ENCODE results near the gene FIZ1.
"Not testable (repeated sequence)": the region's sequence is repeated elsewhere in the genome, so short reads cannot be mapped to it uniquely, and the experiment has no call there.

The FIZ1 gene

DNA sequence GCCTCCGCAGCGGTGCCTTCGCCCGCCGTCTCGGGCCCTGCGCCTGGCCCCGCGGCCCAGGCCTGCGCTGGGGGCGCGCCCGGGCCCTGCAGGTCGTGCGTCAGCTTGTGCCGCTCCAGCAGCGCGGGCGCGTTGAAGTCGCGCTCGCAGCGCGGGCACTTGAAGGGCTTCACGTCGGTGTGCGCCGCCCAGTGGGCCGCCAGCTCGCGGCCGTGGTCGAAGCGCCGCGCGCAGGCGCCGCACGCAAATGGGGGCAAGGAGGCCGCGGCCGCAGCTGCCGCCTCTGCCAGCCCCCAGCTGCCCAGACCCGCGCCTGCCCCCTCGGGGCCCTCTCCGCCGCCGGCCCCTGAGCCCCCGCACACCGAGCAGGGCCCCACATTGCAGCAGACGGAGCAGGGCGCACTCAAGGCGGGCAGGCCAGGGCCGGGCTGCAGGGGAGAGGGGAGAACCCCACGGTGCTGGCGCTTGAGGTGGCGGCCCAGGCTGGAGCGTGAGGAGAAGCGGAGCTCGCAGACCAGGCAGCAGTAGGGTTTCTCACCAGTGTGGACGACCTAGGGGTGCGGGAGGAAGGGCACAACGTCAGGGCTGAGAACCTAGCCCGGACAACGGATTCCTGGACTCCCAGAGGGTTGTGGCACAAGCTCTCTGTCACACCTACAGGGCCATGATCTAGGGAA, 6.1 kb downstream of the FIZ1 start:
- ATAC-seq (replicated peaks; ENCODE audit: extremely low read depth, poor library complexity, severe bottlenecking) (no peak), DNase-seq (ENCODE audit: low spot score in 2 of 2) (no peak)
- H3K9me3 Mint-ChIP-seq = no peaks in the 10 kb centered on the region
- H3K27ac Mint-ChIP-seq (ENCODE audit: low read depth) = no peak overlapping the region
- H3K4me1 Mint-ChIP-seq = peaks cover 4% of the 10 kb centered on the region
- peaks cover 8% of the 10 kb centered on the region for H3K36me3 Mint-ChIP-seq (ENCODE audit: insufficient read depth)
- H3K27me3 Mint-ChIP-seq = no peaks in the 10 kb centered on the region
- no peak overlapping the region for H3K4me3 Mint-ChIP-seq

DNA sequence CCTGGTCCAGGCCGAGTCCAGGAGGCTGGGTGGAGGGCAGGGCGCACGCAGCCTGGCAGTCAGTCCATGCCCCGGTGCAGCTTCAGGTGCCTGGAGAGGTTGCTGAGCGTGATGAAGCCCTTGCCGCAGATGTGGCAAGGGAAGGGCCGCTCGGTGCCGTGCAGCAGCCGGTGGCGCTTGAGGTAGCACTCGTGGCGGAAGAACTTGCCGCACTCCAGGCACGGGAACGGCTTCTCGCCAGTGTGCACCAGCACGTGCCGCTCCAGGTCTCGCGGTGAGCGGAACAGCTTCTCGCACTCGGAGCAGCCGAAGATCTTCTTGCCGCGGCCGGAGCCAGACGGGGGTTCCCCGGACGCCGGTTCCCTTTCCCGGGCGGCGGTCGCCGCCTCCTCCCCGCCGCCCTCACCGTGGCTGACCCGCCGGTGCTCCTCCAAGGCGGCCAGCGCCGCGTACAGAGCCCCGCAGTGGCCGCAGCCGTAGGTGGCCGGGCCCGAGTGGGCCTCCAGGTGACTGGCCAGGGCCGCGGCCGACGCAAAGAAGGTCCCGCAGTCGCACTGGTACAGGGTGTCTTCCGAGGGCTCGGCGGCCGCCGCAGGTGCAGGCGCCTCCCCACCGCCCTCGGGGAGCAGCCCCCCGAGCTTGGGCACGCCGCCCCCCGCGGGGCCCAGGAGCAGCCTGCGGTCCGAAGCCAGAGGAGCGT, 6.8 kb downstream of the FIZ1 start:
- DNase-seq (ENCODE audit: low spot score in 2 of 2) = no peak
- H3K36me3 Mint-ChIP-seq (ENCODE audit: insufficient read depth) = peaks cover 7% of the 10 kb centered on the region
- H3K27ac Mint-ChIP-seq (ENCODE audit: low read depth) = no peak overlapping the region
- peaks cover 4% of the 10 kb centered on the region for H3K4me1 Mint-ChIP-seq
- H3K4me3 Mint-ChIP-seq = no peak overlapping the region
- no peak for ATAC-seq (replicated peaks; ENCODE audit: extremely low read depth, poor library complexity, severe bottlenecking)
- H3K9me3 Mint-ChIP-seq = no peaks in the 10 kb centered on the region
- no peaks in the 10 kb centered on the region for H3K27me3 Mint-ChIP-seq

DNA sequence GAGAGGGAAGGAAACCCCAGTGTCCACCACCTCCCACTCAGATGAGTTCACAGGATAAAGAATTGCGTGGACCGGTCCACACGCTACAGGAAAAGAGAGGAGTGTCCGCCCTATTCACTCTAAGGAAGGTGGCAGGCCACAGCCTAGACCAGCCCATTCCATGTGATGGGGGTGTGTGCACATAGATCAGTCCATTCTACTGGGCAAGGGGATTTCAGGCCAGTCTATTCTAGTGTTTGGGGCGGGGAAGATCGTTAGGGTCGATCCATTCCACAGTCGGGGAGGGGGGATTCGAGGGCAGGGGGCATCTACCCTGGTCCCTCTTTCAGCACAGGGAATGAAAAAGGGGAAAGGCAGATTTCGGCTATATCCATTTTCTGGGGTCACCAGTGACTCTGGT, 7.8 kb downstream of the FIZ1 start:
- no peak overlapping the region for H3K4me3 Mint-ChIP-seq

DNA sequence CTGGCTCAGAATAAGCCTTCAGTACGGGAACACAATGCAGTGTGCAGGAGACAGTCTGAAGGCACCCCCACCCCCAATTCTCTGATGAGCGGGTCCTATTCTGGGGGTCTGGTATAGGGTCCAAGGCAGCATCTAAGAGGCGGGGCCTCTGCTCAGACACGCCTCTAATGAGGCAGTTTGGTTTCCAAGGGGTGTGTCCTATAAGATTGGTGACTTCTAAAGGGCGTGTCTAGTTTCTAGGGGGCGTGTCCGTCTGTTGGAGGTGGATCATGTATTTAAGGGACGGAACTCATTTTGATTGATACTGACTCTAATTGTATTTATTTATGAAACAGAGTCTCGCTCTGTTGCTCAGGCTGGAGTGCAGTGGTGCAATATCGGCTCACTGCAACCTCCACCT, 8.7 kb downstream of the FIZ1 start:
- no peak for DNase-seq (ENCODE audit: low spot score in 2 of 2)
- peaks cover 4% of the 10 kb centered on the region for H3K36me3 Mint-ChIP-seq (ENCODE audit: insufficient read depth)
- no peak overlapping the region for H3K4me3 Mint-ChIP-seq
- ATAC-seq (replicated peaks; ENCODE audit: extremely low read depth, poor library complexity, severe bottlenecking) = no peak
- no peaks in the 10 kb centered on the region for H3K9me3 Mint-ChIP-seq
- peaks cover 23% of the 10 kb centered on the region for H3K4me1 Mint-ChIP-seq
- H3K27me3 Mint-ChIP-seq = no peaks in the 10 kb centered on the region
- no peak overlapping the region for H3K27ac Mint-ChIP-seq (ENCODE audit: low read depth)

More for the DNA sequence above, 7.8 kb downstream of the FIZ1 start:
- H3K27ac Mint-ChIP-seq (ENCODE audit: low read depth) = no peak overlapping the region
- no peaks in the 10 kb centered on the region for H3K27me3 Mint-ChIP-seq
- peaks cover 5% of the 10 kb centered on the region for H3K36me3 Mint-ChIP-seq (ENCODE audit: insufficient read depth)
- no peaks in the 10 kb centered on the region for H3K9me3 Mint-ChIP-seq
- peaks cover 14% of the 10 kb centered on the region for H3K4me1 Mint-ChIP-seq
- DNase-seq (ENCODE audit: low spot score in 2 of 2) (no peak), ATAC-seq (replicated peaks; ENCODE audit: extremely low read depth, poor library complexity, severe bottlenecking) (no peak)

DNA sequence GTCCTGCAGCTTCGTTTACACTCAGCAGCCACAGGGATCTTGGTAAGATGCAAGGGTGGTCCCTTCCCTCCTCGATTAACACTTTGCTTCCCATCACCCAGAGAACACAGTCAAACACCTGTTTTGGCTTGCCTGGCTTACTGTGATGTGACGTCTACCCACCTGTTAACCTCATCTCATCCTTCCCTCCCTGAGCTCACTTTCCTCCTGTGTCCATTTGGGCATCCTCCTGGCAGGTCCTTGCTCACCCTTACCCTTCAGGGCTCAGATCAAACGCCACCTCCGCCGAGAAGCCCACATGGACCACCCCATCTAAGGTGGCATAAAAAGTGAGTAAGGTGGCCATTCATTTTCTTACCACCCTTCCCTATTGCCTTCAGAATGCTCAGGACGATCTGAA, 9.2 kb downstream of the FIZ1 start:
- Mint-ChIP-seq H3K27ac (ENCODE audit: low read depth) (no peak overlapping the region), H3K4me3 (no peak overlapping the region), H3K4me1 (peaks cover 28% of the 10 kb centered on the region), H3K36me3 (ENCODE audit: insufficient read depth) (peaks cover 2% of the 10 kb centered on the region), H3K27me3 (no peaks in the 10 kb centered on the region), H3K9me3 (no peaks in the 10 kb centered on the region)
- DNase-seq (ENCODE audit: low spot score in 2 of 2) = no peak
- ATAC-seq (replicated peaks; ENCODE audit: extremely low read depth, poor library complexity, severe bottlenecking) = no peak

DNA sequence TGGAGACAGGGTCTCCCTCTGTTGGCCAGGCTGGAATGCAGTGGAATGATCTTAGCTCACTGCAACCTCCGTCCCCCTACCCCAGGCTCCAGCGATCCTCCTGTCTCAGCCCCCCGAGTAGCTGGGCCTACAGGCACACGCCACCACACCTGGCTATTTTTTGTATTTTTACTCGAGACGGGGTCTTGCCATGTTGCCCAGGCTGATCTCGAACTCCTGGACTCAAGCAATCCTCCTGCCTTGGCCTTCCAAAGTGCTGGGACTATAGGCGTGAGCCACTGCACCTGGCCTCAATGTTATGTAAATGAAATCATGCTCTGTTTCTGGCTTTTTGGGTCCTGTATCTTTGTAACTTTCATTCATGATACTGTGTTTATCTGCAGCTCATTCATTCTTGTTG, 10.6 kb downstream of the FIZ1 start:
- peaks cover 29% of the 10 kb centered on the region for H3K4me1 Mint-ChIP-seq
- DNase-seq (ENCODE audit: low spot score in 2 of 2) = no peak
- peaks cover 2% of the 10 kb centered on the region for H3K36me3 Mint-ChIP-seq (ENCODE audit: insufficient read depth)
- H3K9me3 Mint-ChIP-seq = no peaks in the 10 kb centered on the region
- no peaks in the 10 kb centered on the region for H3K27me3 Mint-ChIP-seq
- H3K4me3 Mint-ChIP-seq = no peak overlapping the region
- H3K27ac Mint-ChIP-seq (ENCODE audit: low read depth) = no peak overlapping the region
- no peak for ATAC-seq (replicated peaks; ENCODE audit: extremely low read depth, poor library complexity, severe bottlenecking)

DNA sequence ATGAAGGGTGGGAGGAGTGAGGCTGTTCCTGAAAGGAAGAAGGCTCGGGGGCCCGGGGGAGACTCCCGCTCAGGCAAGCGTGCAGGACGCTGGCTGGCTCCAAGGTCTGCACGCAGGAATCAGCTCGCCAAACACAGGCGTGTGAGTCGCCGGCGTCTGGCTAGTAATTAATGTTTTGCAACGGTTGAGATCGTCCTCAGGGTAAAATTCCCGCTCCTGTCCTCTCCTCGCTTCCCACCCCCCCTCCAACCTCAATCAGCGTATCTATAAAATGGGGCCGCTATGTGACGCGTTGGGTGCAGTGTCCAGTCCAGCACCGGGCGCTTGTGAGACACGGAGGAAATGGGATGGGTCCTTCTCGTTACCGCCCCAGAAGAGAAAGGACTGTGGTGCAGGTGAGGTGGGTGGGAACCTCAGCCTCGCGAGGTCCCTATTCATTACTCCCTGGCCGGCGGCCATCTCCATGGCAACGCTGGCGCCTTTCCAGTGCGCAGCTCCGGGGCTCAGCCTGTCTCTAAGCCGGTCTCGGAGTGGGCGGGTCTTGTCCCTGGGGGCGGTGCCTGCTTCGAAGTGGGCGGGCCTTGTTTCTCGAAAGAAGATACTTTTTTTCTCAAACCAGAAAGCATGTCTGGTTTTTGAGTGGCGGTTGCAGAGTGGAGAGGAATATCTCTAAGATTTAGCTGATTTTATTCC, 12.2 kb downstream of the FIZ1 start:
- ATAC-seq (replicated peaks; ENCODE audit: extremely low read depth, poor library complexity, severe bottlenecking) = peak; percentile 99
- peak overlapping the region; percentile 54 for H3K4me3 Mint-ChIP-seq

DNA sequence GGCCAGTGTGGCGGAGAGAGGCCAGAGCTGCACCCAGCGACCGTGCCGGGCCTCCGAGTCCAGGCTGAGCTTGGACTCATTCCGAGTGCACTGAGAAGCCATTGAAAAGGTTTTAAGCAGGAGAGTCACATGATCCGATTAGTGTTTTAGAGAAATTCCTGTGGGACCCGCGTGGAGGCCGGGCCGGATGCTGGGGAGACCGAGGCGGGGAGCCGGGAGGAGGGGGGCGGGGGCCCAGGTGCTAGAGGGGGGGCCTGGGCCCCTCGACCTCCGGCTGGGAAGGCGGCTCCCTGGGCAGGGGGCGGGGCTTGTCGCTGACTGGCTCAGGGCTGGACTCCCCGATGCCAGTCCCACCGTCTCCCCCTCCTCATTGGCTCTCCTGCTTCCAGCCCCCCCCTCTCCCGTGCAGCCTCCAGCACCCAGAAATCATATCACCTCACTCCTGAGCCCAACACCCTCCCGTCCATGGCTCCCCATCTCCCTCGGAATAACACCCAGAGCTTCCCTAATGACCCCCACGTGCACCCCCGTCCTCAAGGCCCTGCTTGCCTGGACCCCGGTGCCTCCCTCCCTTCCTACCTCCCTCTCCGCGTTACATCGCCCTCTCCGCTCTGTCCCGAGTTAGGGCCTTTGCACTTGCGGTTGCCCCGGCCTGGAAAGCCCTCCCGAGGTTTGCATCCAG, 13.5 kb downstream of the FIZ1 start:
- peak overlapping the region; percentile 25 for H3K27ac Mint-ChIP-seq (ENCODE audit: low read depth)
- H3K9me3 Mint-ChIP-seq = no peaks in the 10 kb centered on the region
- no peak for DNase-seq (ENCODE audit: low spot score in 2 of 2)
- ATAC-seq (replicated peaks; ENCODE audit: extremely low read depth, poor library complexity, severe bottlenecking) = no peak
- H3K4me1 Mint-ChIP-seq = peaks cover 42% of the 10 kb centered on the region
- peaks cover 5% of the 10 kb centered on the region for H3K36me3 Mint-ChIP-seq (ENCODE audit: insufficient read depth)
- no peaks in the 10 kb centered on the region for H3K27me3 Mint-ChIP-seq
- peak overlapping the region; percentile 54 for H3K4me3 Mint-ChIP-seq

More for the DNA sequence above, 12.2 kb downstream of the FIZ1 start:
- peaks cover 2% of the 10 kb centered on the region for H3K36me3 Mint-ChIP-seq (ENCODE audit: insufficient read depth)
- peak; percentile 91 to 95 for DNase-seq (ENCODE audit: low spot score in 2 of 2)
- no peaks in the 10 kb centered on the region for H3K27me3 Mint-ChIP-seq
- H3K9me3 Mint-ChIP-seq = no peaks in the 10 kb centered on the region
- peaks cover 30% of the 10 kb centered on the region for H3K4me1 Mint-ChIP-seq
- no peak overlapping the region for H3K27ac Mint-ChIP-seq (ENCODE audit: low read depth)

DNA sequence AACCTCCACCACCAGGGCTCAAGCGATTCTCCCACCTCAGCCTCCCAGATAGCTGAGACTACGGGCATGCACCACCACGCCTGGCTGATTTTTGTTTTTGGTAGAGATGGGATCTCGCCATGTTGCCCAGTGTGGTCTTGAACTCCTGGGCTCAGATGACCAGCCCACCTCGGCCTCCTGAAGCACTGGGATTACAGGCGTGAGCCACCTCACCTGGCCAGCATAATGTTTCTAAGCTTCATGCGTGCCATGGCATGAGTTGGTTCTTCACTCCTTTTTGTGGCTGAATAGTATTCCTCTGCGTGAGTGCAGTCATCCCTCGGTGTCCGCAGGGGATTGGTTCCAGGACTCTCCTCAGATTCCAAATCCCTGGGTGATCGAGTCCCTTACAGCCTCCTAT, 14.4 kb downstream of the FIZ1 start:
- H3K36me3 Mint-ChIP-seq (ENCODE audit: insufficient read depth) = peaks cover 9% of the 10 kb centered on the region
- H3K27ac Mint-ChIP-seq (ENCODE audit: low read depth) = peak overlapping the region; percentile 25
- no peaks in the 10 kb centered on the region for H3K27me3 Mint-ChIP-seq
- no peak for ATAC-seq (replicated peaks; ENCODE audit: extremely low read depth, poor library complexity, severe bottlenecking)
- peaks cover 44% of the 10 kb centered on the region for H3K4me1 Mint-ChIP-seq
- no peak for DNase-seq (ENCODE audit: low spot score in 2 of 2)
- peak overlapping the region; percentile 54 for H3K4me3 Mint-ChIP-seq
- H3K9me3 Mint-ChIP-seq = no peaks in the 10 kb centered on the region

DNA sequence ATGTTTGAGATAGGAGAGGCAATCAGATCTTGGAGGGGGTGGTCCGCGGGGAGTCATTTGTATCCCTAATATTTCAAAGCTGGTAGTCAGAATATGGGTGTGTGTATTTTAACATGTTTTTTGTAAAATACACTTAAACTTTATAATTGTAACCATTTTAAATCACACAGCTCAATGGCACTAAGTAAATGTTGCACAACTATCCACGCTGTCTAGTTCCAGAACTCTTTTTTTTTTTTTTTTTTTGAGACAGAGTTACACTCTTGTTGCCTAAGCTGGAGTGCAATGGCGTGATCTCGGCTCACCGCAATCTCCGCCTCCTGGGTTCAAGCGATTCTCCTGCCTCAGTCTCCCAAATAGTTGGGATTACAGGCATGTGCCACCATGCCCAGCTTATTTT, 15.4 kb downstream of the FIZ1 start:
- H3K4me1 Mint-ChIP-seq = peaks cover 49% of the 10 kb centered on the region
- H3K36me3 Mint-ChIP-seq (ENCODE audit: insufficient read depth) = peaks cover 11% of the 10 kb centered on the region
- ATAC-seq (replicated peaks; ENCODE audit: extremely low read depth, poor library complexity, severe bottlenecking); H3K9me3 Mint-ChIP-seq; H3K27me3 Mint-ChIP-seq; DNase-seq (ENCODE audit: low spot score in 2 of 2); H3K27ac Mint-ChIP-seq (ENCODE audit: low read depth); H3K4me3 Mint-ChIP-seq: not testable (repeated sequence)

DNA sequence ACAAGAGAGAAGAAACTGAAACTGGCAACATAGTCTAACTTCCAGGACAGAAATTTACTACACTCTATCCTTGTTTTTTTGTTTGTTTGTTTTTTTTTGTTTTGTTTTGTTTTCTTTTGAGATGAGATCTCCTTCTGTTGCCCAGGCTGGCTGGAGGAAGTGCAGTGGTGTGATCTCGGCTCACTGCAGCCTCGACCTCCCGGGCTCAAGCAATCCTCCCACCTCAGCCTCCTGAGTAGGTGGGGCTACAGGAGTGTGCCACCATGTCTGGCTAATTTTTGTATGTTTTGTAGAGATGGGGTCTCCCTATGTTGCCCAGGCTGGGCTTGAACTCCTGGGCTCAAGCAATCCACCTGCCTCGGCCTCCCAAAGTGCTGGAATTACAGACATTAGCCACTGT, 17.0 kb downstream of the FIZ1 start:
- H3K4me3 Mint-ChIP-seq; H3K9me3 Mint-ChIP-seq; H3K27me3 Mint-ChIP-seq; ATAC-seq (replicated peaks; ENCODE audit: extremely low read depth, poor library complexity, severe bottlenecking); DNase-seq (ENCODE audit: low spot score in 2 of 2); H3K27ac Mint-ChIP-seq (ENCODE audit: low read depth): not testable (repeated sequence)
- peaks cover 12% of the 10 kb centered on the region for H3K36me3 Mint-ChIP-seq (ENCODE audit: insufficient read depth)
- H3K4me1 Mint-ChIP-seq = peaks cover 47% of the 10 kb centered on the region

DNA sequence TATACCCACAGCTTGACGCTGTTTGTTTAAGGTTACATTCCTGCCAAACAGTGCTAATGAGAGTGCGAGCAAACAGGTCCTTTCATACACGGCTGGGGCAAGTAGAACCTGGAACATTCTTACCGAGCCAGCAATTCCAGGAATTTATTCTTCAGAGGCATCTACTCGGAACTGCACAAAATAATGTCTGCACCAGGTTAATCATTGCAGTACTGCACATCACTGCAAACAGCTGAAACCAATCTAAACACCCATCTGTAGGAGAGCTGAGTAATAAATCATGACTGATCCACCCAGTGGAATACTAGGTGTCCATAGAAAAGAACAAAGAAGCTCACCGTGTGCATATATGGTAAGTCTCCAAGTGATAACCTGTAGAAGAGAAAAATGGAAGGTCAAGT, 17.5 kb downstream of the FIZ1 start:
- Mint-ChIP-seq H3K9me3 (no peaks in the 10 kb centered on the region), H3K4me1 (peaks cover 42% of the 10 kb centered on the region), H3K27ac (ENCODE audit: low read depth) (peak overlapping the region; percentile 91), H3K27me3 (no peaks in the 10 kb centered on the region), H3K4me3 (peak overlapping the region; percentile 85), H3K36me3 (ENCODE audit: insufficient read depth) (peaks cover 15% of the 10 kb centered on the region)
- DNase-seq (ENCODE audit: low spot score in 2 of 2) = no peak
- no peak for ATAC-seq (replicated peaks; ENCODE audit: extremely low read depth, poor library complexity, severe bottlenecking)
